H1 (cell line): ENCODE data around the gene KIF13A. TPM values are rescaled to one million over a fixed set of nuclear protein-coding genes. Genes with fewer than 3 reads are reported as not detected.

Source experiments
- E2F6 ChIP-seq: IDR thresholded peaks from 2 replicates; pipeline ENCODE4 v1.6.1; 2012; ENCODE audit warnings: inconsistent platforms
- FOSL1 ChIP-seq: IDR thresholded peaks from 2 replicates; pipeline ENCODE4 v1.6.1; 2011; ENCODE audit warnings: mild to moderate bottlenecking, low read depth, low read length, moderate library complexity; ENCODE audit not compliant: insufficient read depth
- polyA plus RNA-seq, 7 experiments: library from polyadenylated mRNA; depleted of rRNA in 3 of 7; stranded (reverse) in 5 of 7; unstranded in 2 of 7; fragments of >200 nt in 5 of 7; fragments of 200-250 nt in 2 of 7; gene quantifications; 1 replicate in 5 of 7; 2 replicates in 1 of 7; 4 replicates in 1 of 7; pipeline versions ENCODE4 v1.2.1 to v1.2.3, GENCODE V29; 2011 to 2013; ENCODE audit warnings: missing spikeins in 2 of 7, mixed read lengths in 2 of 7
- total RNA-seq: library from RNA; stranded (reverse); fragmentation: NEBNext Ultra II Directional; extraction: Animal tissue kit (Norgen Biotek cat#: 25700); gene quantifications from 2 replicates; pipeline ENCODE4 v1.2.1, GENCODE V29; 2021
- TF ChIP-seq, protein P1 (sequence below): fragments of 300-600 bp; sonication (generic); IDR thresholded peaks from 2 replicates; pipeline ENCODE4 v1.7.1; 2012; ENCODE audit warnings: low read length, moderate library complexity, mild to moderate bottlenecking, inconsistent platforms; ENCODE audit not compliant: insufficient replicate concordance
- TF ChIP-seq, protein P2 (sequence below): IDR thresholded peaks from 2 replicates; pipeline ENCODE4 v1.6.1; 2012; ENCODE audit warnings: inconsistent platforms

Gene KIF13A
- total and polyA plus RNA-seq, 2 of the 8 experiments (the other 6 are each of a cell fraction or from before 2014, with no cell fraction given) = 14.7 to 40.8 TPM

- TF ChIP-seq, protein P1, sequence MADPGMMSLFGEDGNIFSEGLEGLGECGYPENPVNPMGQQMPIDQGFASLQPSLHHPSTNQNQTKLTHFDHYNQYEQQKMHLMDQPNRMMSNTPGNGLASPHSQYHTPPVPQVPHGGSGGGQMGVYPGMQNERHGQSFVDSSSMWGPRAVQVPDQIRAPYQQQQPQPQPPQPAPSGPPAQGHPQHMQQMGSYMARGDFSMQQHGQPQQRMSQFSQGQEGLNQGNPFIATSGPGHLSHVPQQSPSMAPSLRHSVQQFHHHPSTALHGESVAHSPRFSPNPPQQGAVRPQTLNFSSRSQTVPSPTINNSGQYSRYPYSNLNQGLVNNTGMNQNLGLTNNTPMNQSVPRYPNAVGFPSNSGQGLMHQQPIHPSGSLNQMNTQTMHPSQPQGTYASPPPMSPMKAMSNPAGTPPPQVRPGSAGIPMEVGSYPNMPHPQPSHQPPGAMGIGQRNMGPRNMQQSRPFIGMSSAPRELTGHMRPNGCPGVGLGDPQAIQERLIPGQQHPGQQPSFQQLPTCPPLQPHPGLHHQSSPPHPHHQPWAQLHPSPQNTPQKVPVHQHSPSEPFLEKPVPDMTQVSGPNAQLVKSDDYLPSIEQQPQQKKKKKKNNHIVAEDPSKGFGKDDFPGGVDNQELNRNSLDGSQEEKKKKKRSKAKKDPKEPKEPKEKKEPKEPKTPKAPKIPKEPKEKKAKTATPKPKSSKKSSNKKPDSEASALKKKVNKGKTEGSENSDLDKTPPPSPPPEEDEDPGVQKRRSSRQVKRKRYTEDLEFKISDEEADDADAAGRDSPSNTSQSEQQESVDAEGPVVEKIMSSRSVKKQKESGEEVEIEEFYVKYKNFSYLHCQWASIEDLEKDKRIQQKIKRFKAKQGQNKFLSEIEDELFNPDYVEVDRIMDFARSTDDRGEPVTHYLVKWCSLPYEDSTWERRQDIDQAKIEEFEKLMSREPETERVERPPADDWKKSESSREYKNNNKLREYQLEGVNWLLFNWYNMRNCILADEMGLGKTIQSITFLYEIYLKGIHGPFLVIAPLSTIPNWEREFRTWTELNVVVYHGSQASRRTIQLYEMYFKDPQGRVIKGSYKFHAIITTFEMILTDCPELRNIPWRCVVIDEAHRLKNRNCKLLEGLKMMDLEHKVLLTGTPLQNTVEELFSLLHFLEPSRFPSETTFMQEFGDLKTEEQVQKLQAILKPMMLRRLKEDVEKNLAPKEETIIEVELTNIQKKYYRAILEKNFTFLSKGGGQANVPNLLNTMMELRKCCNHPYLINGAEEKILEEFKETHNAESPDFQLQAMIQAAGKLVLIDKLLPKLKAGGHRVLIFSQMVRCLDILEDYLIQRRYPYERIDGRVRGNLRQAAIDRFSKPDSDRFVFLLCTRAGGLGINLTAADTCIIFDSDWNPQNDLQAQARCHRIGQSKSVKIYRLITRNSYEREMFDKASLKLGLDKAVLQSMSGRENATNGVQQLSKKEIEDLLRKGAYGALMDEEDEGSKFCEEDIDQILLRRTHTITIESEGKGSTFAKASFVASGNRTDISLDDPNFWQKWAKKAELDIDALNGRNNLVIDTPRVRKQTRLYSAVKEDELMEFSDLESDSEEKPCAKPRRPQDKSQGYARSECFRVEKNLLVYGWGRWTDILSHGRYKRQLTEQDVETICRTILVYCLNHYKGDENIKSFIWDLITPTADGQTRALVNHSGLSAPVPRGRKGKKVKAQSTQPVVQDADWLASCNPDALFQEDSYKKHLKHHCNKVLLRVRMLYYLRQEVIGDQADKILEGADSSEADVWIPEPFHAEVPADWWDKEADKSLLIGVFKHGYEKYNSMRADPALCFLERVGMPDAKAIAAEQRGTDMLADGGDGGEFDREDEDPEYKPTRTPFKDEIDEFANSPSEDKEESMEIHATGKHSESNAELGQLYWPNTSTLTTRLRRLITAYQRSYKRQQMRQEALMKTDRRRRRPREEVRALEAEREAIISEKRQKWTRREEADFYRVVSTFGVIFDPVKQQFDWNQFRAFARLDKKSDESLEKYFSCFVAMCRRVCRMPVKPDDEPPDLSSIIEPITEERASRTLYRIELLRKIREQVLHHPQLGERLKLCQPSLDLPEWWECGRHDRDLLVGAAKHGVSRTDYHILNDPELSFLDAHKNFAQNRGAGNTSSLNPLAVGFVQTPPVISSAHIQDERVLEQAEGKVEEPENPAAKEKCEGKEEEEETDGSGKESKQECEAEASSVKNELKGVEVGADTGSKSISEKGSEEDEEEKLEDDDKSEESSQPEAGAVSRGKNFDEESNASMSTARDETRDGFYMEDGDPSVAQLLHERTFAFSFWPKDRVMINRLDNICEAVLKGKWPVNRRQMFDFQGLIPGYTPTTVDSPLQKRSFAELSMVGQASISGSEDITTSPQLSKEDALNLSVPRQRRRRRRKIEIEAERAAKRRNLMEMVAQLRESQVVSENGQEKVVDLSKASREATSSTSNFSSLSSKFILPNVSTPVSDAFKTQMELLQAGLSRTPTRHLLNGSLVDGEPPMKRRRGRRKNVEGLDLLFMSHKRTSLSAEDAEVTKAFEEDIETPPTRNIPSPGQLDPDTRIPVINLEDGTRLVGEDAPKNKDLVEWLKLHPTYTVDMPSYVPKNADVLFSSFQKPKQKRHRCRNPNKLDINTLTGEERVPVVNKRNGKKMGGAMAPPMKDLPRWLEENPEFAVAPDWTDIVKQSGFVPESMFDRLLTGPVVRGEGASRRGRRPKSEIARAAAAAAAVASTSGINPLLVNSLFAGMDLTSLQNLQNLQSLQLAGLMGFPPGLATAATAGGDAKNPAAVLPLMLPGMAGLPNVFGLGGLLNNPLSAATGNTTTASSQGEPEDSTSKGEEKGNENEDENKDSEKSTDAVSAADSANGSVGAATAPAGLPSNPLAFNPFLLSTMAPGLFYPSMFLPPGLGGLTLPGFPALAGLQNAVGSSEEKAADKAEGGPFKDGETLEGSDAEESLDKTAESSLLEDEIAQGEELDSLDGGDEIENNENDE = no peak
- TF ChIP-seq E2F6 (no peak), FOSL1 (no peak)
- TF ChIP-seq, protein P2, sequence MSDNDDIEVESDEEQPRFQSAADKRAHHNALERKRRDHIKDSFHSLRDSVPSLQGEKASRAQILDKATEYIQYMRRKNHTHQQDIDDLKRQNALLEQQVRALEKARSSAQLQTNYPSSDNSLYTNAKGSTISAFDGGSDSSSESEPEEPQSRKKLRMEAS = no peak
These were observed 38.2 kb upstream of the KIF13A start (continued) for GRCh38 chr6:18025596-18025995.
